Calu3 (cell line): ENCODE data around the gene ZNF317. TPM values are rescaled to one million over a fixed set of nuclear protein-coding genes. Genes with fewer than 3 reads are reported as not detected.
A peak's percentile ranks its signal among the peaks of the same experiment; 100 is the strongest.

Source experiments
- BruUV-seq: library from RNA; stranded (reverse); fragments of 400-500 nt; replicated peaks from 2 replicates; lab custom pipeline; 2021; lab: Mats Ljungman, UMichigan
- CTCF ChIA-PET: fragments of 300-600 bp; sonication (Branson Sonifier 250); formaldehyde crosslinking; loops from one replicate; lab custom pipeline; 2022; ENCODE audit warnings: antibody characterized with exemption; lab: Charles Lee
- DNase-seq: peaks from one replicate; pipeline ENCODE4 v3.0.0; 2022
- H3K27ac Mint-ChIP-seq: one replicate; pipeline ENCODE4 v1.8.0; 2022; ENCODE audit warnings: mixed read lengths; ENCODE audit not compliant: unreplicated experiment
- H3K27me3 Mint-ChIP-seq: one replicate; pipeline ENCODE4 v1.8.0; 2022; ENCODE audit warnings: mixed read lengths; ENCODE audit not compliant: unreplicated experiment
- H3K36me3 Mint-ChIP-seq: one replicate; pipeline ENCODE4 v1.8.0; 2022; ENCODE audit warnings: mild to moderate bottlenecking, moderate library complexity, mixed read lengths; ENCODE audit not compliant: insufficient read depth, unreplicated experiment
- H3K4me1 Mint-ChIP-seq: one replicate; pipeline ENCODE4 v1.8.0; 2022; ENCODE audit warnings: mild to moderate bottlenecking, low read depth, mixed read lengths; ENCODE audit not compliant: unreplicated experiment
- H3K4me3 Mint-ChIP-seq: one replicate; pipeline ENCODE4 v1.8.0; 2022; ENCODE audit warnings: mild to moderate bottlenecking, low read depth, moderate library complexity, mixed read lengths; ENCODE audit not compliant: unreplicated experiment
- H3K9me3 Mint-ChIP-seq: one replicate; pipeline ENCODE4 v1.8.0; 2022; ENCODE audit warnings: low read depth, mixed read lengths; ENCODE audit not compliant: unreplicated experiment
- intact Hi-C: fragments of 100-400 bp; cut with micrococcal nuclease; formaldehyde crosslinking; loops from one replicate; pipeline ENCODE4 v1.10.0; 2022; ENCODE audit not compliant: unreplicated experiment
- total RNA-seq: library from RNA; stranded (reverse); gene quantifications from 2 replicates; pipeline ENCODE4 v1.2.3, GENCODE V29; 2022
- TF ChIP-seq, protein P1 (sequence below): fragments of 200-600 bp; IDR thresholded peaks from one replicate; pipeline ENCODE4 v1.8.0; 2022; ENCODE audit warnings: antibody characterized with exemption; ENCODE audit not compliant: unreplicated experiment

ZNF317 gene
- total RNA-seq, 1 experiment from 2014 or later = 26.3 TPM

- Mint-ChIP-seq H3K27me3 (no peaks in the 10 kb centered on the region), H3K4me3 (no peak overlapping the region), H3K36me3 (no peaks in the 10 kb centered on the region), H3K9me3 (peaks cover 4% of the 10 kb centered on the region), H3K4me1 (no peaks in the 10 kb centered on the region), H3K27ac (no peak overlapping the region)
- BruUV-seq = no TSS peak
- intact Hi-C loops = no loop called here
- CTCF ChIA-PET = no interaction called here
- no peak for DNase-seq
- TF ChIP-seq, protein P1, sequence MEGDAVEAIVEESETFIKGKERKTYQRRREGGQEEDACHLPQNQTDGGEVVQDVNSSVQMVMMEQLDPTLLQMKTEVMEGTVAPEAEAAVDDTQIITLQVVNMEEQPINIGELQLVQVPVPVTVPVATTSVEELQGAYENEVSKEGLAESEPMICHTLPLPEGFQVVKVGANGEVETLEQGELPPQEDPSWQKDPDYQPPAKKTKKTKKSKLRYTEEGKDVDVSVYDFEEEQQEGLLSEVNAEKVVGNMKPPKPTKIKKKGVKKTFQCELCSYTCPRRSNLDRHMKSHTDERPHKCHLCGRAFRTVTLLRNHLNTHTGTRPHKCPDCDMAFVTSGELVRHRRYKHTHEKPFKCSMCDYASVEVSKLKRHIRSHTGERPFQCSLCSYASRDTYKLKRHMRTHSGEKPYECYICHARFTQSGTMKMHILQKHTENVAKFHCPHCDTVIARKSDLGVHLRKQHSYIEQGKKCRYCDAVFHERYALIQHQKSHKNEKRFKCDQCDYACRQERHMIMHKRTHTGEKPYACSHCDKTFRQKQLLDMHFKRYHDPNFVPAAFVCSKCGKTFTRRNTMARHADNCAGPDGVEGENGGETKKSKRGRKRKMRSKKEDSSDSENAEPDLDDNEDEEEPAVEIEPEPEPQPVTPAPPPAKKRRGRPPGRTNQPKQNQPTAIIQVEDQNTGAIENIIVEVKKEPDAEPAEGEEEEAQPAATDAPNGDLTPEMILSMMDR = no peak
Observed at GRCh38 chr19:9116547-9116946, 23.6 kb upstream of the ZNF317 start.

GRCh38 chr19:9126900-9127405, 13.2 kb upstream of the ZNF317 start, which contains the start of gene OR7G3:
TSS of gene OR7G3 (minus strand) at chr19:9126950. CDS start at chr19:9126950, 0 bp downstream.
- Mint-ChIP-seq H3K4me1 (no peaks in the 10 kb centered on the region), H3K36me3 (no peaks in the 10 kb centered on the region), H3K9me3 (peaks cover 11% of the 10 kb centered on the region), H3K4me3 (no peak within 1 kb of the TSS), H3K27ac (peak within 1 kb of the TSS; percentile 56), H3K27me3 (no peaks in the 10 kb centered on the region)
- DNase-seq = no peak
- CTCF ChIA-PET = interaction anchor here (0.6 kb wide), 1 partner anchor 9 kb away, joined by 7 read pairs; no protein-coding TSS in a partner anchor
- BruUV-seq = no TSS peak
- intact Hi-C loops = no loop called here
- TF ChIP-seq, protein P1 = no peak

DNA sequence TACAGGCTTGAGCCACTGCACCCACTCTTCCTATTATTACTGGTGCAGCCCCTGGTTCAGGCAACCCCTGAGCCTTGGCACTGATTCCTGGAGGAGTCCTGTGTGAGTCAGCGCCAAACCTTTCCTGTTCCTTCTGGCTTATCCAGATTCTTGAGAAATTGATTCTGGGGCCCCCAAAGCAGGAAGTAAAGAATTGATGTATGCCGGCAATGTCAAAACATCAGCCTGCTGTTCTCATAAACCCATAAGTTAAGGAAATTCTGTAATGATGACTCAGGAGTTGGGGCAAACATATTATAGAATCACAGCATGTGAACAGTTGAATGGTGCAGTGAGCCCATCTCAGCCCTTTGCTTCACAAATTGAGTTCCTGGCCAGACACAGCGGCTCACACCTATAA, 12.0 kb upstream of the ZNF317 start:
- Mint-ChIP-seq H3K36me3 (no peaks in the 10 kb centered on the region), H3K4me1 (no peaks in the 10 kb centered on the region), H3K27ac (peak overlapping the region; percentile 64), H3K27me3 (no peaks in the 10 kb centered on the region), H3K9me3 (peaks cover 12% of the 10 kb centered on the region), H3K4me3 (no peak overlapping the region)
- BruUV-seq = no TSS peak
- intact Hi-C loops = no loop called here
- TF ChIP-seq, protein P1 = no peak
- CTCF ChIA-PET = no interaction called here
- peak; percentile 72 for DNase-seq

- Mint-ChIP-seq H3K36me3 (no peaks in the 10 kb centered on the region), H3K4me1 (no peaks in the 10 kb centered on the region), H3K4me3 (no peak overlapping the region), H3K9me3 (peaks cover 12% of the 10 kb centered on the region), H3K27me3 (no peaks in the 10 kb centered on the region), H3K27ac (no peak overlapping the region)
- intact Hi-C loops = no loop called here
- DNase-seq = no peak
- BruUV-seq = no TSS peak
- TF ChIP-seq, protein P1 = no peak
- CTCF ChIA-PET = no interaction called here
Observed at GRCh38 chr19:9130965-9131364, 9.2 kb upstream of the ZNF317 start.
